ENCODE results near the gene GPR183. TPM values are rescaled to one million over a fixed set of nuclear protein-coding genes. Genes with fewer than 3 reads are reported as not detected.
"Not testable (repeated sequence)": the region's sequence is repeated elsewhere in the genome, so short reads cannot be mapped to it uniquely, and the experiment has no call there.

The GPR183 gene
- total RNA-seq, 1 donor from 2014 or later: 19.5 TPM

GRCh38 chr13:99258210-99258860, 48.9 kb downstream of the GPR183 start, which contains the start of gene GPR18:
Gene GPR18 (minus strand): TSS chr13:99258379. CDS start chr13:99255872, 2,507 bp downstream.
- ATAC-seq: no peak
- intact Hi-C loops (cut with DNase I): no loop called here
- no peak for DNase-seq (ENCODE audit: low spot score)

GRCh38 chr13:99257291-99257690, 49.9 kb downstream of the GPR183 start:
- DNase-seq (ENCODE audit: low spot score) (no peak), ATAC-seq (no peak)
- intact Hi-C loops (cut with DNase I): no loop called here

- ATAC-seq (no peak), DNase-seq (ENCODE audit: low spot score) (no peak)
- intact Hi-C loops (cut with DNase I): no loop called here
Measured at GRCh38 chr13:99256709-99257108, 50.5 kb downstream of the GPR183 start.

- DNase-seq (ENCODE audit: low spot score) (no peak), ATAC-seq (no peak)
- intact Hi-C loops (cut with DNase I): no loop called here
Measured at GRCh38 chr13:99256283-99256682, 50.9 kb downstream of the GPR183 start.

- intact Hi-C loops (cut with DNase I): no loop called here
- DNase-seq (ENCODE audit: low spot score) (no peak), ATAC-seq (no peak)
Measured at GRCh38 chr13:99255271-99255670, 51.9 kb downstream of the GPR183 start.

GRCh38 chr13:99254830-99255229, 52.4 kb downstream of the GPR183 start:
- ATAC-seq (no peak), DNase-seq (ENCODE audit: low spot score) (no peak)
- intact Hi-C loops (cut with DNase I): no loop called here

GRCh38 chr13:99251921-99252320, 55.3 kb downstream of the GPR183 start:
- ATAC-seq (no peak), DNase-seq (ENCODE audit: low spot score) (no peak)
- intact Hi-C loops (cut with DNase I): no loop called here

- ATAC-seq: no peak
- intact Hi-C loops (cut with DNase I): no loop called here
Measured at GRCh38 chr13:99250982-99251825, 56.0 kb downstream of the GPR183 start.

GRCh38 chr13:99249606-99250005, 57.6 kb downstream of the GPR183 start:
- intact Hi-C loops (cut with DNase I); ATAC-seq; DNase-seq (ENCODE audit: low spot score): not testable (repeated sequence)

More at GRCh38 chr13:99250982-99251825, 56.0 kb downstream of the GPR183 start:
- DNase-seq (ENCODE audit: low spot score): no peak

GRCh38 chr13:99249178-99249577, 58.0 kb downstream of the GPR183 start:
- ATAC-seq; intact Hi-C loops (cut with DNase I); DNase-seq (ENCODE audit: low spot score): not testable (repeated sequence)

- intact Hi-C loops (cut with DNase I): no loop called here
- no peak for DNase-seq (ENCODE audit: low spot score)
- no peak for ATAC-seq
Measured at GRCh38 chr13:99246100-99246499, 61.1 kb downstream of the GPR183 start.

Small RNAs within 50 kb of the gene (microRNA-seq; reads per million reads assigned to microRNA genes)
- gene MIR623: not detected

Other genes with a start within 250 kb of the GPR183 start
- gene UBAC2, start 106.5 kb downstream of the GPR183 start, total RNA-seq: 34.0 TPM
- not detected for gene GPR18, start 49.0 kb downstream of the GPR183 start, total RNA-seq
- 84.3 TPM for gene TM9SF2, start 194.1 kb upstream of the GPR183 start, total RNA-seq

Measured in sciatic nerve (tissue), 2 donors.